ENCODE data around the gene KCNJ15.

The KCNJ15 gene

GRCh38 chr21:38297871-38298270, 41.1 kb downstream of the KCNJ15 start:
- DNase-seq (ENCODE audit: low read depth, low spot score): no peak

- no peak for DNase-seq (ENCODE audit: low read depth, low spot score)
Measured at GRCh38 chr21:38298832-38299231, 42.0 kb downstream of the KCNJ15 start.

GRCh38 chr21:38299671-38300070, 42.9 kb downstream of the KCNJ15 start:
- DNase-seq (ENCODE audit: low read depth, low spot score): no peak

GRCh38 chr21:38300141-38300578, 43.4 kb downstream of the KCNJ15 start:
- no peak for DNase-seq (ENCODE audit: low read depth, low spot score)

- no peak for DNase-seq (ENCODE audit: low read depth, low spot score)
Measured at GRCh38 chr21:38301321-38302214, 44.8 kb downstream of the KCNJ15 start.

GRCh38 chr21:38303300-38303699, 46.5 kb downstream of the KCNJ15 start:
- no peak for DNase-seq (ENCODE audit: low read depth, low spot score)

- DNase-seq (ENCODE audit: low read depth, low spot score): no peak
Measured at GRCh38 chr21:38306433-38307141, 49.8 kb downstream of the KCNJ15 start.

- no peak for DNase-seq (ENCODE audit: low read depth, low spot score)
Measured at GRCh38 chr21:38307771-38308531, 51.2 kb downstream of the KCNJ15 start.

GRCh38 chr21:38308532-38309119, 51.8 kb downstream of the KCNJ15 start:
- DNase-seq (ENCODE audit: low read depth, low spot score): no peak

GRCh38 chr21:38310646-38311485, 54.1 kb downstream of the KCNJ15 start:
- DNase-seq (ENCODE audit: low read depth, low spot score): no peak

GRCh38 chr21:38311765-38312164, 55.0 kb downstream of the KCNJ15 start:
- no peak for DNase-seq (ENCODE audit: low read depth, low spot score)

- no peak for DNase-seq (ENCODE audit: low read depth, low spot score)
Measured at GRCh38 chr21:38312822-38313221, 56.0 kb downstream of the KCNJ15 start.

GRCh38 chr21:38314558-38314957, 57.8 kb downstream of the KCNJ15 start:
- DNase-seq (ENCODE audit: low read depth, low spot score): no peak

GRCh38 chr21:38315122-38315521, 58.3 kb downstream of the KCNJ15 start:
- no peak for DNase-seq (ENCODE audit: low read depth, low spot score)

GRCh38 chr21:38319781-38320180, 63.0 kb downstream of the KCNJ15 start:
- DNase-seq (ENCODE audit: low read depth, low spot score): no peak

GRCh38 chr21:38321568-38321967, 64.8 kb downstream of the KCNJ15 start:
- DNase-seq (ENCODE audit: low read depth, low spot score): no peak

- no peak for DNase-seq (ENCODE audit: low read depth, low spot score)
Measured at GRCh38 chr21:38322311-38322950, 65.6 kb downstream of the KCNJ15 start.

- no peak for DNase-seq (ENCODE audit: low read depth, low spot score)
Measured at GRCh38 chr21:38323721-38324531, 67.1 kb downstream of the KCNJ15 start.

GRCh38 chr21:38325216-38325615, 68.4 kb downstream of the KCNJ15 start:
- DNase-seq (ENCODE audit: low read depth, low spot score): no peak
